HG03571 (cell line): ENCODE results near the gene RASGRP2.
"Not testable (repeated sequence)": the region's sequence is repeated elsewhere in the genome, so short reads cannot be mapped to it uniquely, and the experiment has no call there.

Source experiments
- ATAC-seq: cut with Tn5 transposase; IDR thresholded peaks from one replicate; pipeline ENCODE4 v1.9.1; 2021; ENCODE audit not compliant: unreplicated experiment

Gene RASGRP2

DNA sequence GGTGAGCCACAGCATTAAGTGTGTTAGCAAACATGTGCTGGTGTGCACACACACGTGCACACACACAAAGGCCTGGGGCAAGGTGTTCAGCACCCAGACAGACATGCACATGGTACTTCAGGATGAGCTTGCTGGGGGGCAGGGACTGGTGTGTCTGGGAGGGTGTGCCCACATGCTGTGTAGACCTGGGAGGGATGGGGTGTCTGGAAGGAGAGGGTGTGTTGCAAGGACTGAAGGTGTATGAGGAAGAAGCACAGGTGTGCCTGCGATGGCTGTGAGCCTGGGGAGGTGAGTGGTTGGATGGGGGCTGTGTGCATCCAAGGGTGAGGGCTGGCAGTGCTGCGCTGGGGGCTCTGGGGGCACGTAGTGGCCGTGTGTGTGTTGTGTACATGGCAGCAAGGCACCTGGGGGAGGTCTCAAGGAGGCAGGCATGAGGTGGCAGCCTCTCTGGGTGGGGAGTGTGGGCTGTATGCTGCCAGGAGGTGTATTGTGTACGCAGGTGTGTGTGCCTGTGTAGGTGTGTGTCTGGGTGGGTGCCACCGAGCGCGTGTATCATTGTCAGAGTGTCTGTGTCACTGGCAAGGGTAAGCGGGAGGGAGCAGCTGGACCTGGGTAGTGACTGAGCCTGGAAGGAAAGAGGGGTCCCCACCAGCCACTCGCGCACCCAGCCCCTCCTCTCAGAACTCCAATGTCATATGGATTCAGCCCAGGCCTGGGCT, 23.1 kb downstream of the RASGRP2 start:
- ATAC-seq, result no peak

DNA sequence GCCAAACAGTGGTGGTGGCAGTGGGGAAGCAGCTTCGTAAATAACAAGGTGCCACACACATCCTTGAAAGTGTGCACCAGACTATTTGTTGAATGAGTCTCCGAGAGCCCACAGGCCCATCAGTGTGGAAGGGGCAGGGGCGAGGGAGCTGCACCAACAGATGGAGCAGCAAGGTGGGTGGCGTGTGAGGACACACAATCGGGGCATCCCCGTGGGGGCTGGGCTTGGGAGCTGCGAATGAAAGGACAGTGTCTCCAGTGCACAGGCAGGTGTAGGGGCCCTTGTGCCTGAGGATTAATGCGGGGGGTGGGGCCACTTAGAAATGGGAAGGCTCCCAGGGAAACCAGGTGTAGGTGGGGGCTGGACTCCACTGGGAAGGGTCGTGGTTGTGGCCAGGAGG, 23.8 kb downstream of the RASGRP2 start:
- no peak for ATAC-seq

DNA sequence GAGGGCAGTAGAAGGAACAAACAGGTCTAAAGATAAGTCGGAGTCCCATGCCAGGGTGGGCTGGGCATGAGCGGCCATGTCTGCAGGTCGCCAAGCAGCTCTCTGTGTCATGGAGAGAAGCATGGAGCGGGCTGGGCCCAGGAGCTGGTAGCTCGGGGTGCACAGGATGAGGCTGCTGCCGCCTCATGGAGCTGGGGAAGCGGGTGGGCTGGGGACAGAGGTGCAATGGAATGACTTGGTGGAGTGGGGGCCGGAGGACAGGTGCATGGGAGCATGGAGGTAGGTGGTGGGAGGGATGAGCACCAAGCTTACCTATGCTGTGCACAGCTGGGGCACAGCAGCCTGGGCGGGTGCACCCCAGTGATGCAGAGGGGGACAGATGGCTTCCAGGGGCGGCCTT, 24.5 kb downstream of the RASGRP2 start:
- no peak for ATAC-seq

DNA sequence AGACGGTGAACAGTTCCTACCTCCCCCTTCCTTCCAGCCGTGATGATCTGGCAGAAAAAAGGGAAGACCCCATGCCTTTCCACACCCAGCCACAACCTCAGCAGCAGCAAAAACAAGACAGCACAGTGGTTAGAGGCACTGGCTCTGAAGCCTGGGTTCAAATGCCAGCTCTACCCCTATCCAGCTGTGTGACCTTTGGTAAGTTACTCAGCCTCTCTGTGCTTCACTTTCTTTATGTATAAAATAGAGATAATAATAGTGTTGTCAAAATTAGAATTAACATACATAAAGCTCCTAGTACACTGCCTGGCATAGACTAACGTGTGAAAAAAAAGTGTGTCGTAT, 25.2 kb downstream of the RASGRP2 start:
- ATAC-seq, result no peak

DNA sequence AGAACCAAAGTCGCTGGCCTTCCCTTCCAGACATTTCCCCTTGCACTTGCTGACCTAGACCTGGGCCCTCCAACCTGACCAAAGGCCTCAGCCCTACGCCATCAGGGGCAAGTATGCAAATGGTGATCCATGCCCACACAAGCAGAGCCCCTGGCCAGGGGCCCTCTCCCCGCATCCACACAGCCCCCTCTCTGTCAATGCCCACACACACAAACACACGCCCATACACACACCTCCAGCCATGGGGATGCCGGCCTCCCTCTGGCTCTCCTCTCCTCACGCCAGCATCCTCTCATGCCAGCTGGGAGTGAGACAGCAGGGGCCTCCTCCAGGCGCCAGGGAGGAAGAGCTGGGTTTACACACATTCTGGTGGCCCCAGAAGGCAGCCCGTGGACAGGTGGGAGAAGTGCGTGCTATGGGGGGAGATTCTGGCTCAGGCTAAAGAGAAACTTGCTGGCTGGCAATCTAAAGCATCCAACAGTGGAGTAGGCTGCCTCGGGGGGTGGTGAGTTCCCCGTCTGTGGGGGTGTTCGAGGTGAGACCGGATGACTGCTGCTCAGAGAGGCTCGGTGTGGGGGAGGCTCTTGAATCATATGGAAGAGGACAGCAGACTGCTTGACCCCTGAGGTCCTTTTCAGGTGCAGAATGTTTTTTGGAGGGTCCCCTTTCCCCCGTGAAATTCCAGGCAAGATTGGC, 25.7 kb downstream of the RASGRP2 start:
- no peak for ATAC-seq

DNA sequence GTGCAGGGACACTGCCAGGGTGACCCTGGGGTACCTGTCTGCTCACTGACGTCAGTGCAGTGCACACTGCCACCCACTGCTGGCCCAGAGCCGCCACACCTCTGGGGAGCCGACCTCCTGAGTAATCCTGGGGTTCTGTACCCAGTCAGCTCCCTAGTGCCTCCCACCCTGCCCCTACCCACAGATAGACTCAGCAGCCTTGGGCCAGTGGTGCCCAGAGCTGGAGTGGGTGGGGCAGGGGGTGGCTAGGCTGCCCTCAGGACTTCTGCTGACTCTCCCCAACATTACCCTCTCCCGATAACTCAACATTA, 26.7 kb downstream of the RASGRP2 start:
- no peak for ATAC-seq

DNA sequence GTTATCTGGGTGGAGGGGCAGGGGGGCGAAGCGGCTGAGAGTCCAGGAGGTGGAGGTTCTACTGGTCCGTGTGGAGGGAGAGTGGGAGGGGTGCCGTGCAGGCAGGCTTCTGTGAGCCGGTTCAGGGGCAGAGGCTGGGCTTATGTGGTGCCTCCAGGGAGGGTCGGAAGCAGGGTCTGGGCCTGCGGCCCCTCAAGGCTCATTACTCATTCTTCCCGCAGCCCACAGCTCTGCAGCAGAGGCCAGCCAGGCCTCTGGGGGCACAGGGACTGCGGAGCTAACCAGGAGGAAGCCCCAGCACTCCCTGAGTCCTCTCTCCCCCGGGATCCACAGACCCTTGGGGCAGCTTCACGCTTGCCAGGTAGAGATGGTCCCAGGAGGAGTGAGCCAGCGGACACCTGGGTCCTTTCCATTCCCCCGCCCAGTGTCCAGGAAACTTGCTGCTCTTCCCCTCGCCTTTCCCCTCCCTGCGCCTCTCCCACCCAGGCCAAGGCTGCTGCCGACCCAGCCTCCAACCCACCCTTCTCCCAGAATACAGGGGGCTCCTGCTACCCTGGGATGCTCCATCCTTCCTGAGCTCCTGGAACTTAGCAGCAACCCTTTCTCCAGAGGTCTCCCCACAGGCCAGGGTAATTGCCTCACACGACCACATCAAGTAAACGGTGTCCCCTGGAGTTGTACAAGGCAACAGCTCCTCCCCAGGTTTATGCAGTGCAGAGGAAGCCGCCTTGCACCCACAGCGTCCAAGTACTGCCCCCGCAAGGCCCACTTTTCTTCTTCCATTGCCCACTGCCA, 27.3 kb downstream of the RASGRP2 start:
- no peak for ATAC-seq

DNA sequence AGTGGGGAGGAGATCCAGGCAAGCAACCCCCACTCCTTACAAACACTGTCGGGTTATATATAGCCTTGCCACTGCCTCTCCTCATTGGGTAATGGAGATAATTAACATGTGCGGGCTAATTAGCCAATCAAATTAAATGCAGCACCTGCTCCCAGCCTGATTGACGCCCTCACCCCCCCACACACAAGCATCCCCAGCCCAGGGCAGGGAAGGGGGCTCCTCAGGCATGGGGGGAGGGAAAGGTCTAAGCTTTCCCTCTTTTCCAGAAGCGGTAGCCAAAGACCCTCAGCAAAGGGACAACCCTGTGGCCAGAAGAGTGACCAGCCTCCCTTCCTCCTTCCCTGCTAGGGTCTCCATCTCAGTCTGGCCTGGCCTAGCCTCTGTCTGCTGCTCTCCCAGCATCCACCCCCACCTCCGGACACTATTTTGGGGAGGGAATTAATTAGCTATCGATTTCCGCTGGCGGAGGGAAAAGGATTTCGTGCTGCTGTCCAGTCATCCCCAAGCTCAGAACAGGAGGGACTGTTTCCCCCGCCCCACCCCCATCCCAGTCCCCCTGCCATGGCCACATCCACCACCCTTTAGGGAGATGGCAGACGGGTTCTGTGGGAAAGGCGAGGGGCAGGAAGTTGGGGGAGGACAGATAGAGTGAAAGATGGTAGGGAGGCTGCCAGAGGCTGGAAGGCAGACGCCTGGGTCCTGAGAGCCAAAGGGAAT, 28.0 kb downstream of the RASGRP2 start:
- ATAC-seq, result no peak

DNA sequence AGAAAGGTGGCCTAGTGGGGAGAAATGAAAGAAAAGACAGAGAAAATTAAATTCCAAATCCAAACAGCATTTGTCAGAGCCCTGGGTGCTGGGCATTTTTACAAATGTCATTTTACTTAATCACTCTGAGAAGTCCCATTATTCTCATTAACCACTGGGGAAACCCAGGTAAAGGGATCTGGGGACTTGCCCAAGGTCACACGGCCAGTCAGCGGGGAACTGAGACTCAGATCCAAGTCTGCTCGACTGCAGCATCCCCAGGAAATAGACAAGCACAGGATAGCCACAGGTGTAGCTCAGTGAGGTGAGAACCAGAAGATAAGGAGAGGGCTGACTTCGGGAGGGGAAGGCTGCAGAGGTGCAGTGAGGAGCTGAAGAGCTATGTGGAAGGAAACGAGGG, 28.8 kb downstream of the RASGRP2 start:
- ATAC-seq, result no peak

DNA sequence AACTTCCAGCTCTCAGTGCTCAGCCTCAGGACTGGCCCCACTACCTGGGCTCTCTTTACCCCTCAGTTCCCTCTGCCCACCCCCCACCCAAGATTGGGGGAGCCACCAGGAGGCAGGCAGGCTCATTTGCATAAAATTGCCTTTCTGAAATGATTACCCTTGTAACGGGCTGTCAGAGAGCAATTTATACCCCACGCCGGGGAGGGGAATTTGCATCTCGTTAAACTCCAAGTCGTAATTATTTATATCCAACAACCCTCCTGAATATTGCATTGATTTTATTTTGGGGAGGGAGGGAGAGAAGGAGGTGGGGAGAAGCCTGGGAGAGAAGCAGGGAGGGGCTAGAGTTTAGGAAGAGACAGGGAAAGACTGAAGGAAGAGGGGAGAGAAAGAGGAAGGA, 29.3 kb downstream of the RASGRP2 start:
- ATAC-seq, result no peak

DNA sequence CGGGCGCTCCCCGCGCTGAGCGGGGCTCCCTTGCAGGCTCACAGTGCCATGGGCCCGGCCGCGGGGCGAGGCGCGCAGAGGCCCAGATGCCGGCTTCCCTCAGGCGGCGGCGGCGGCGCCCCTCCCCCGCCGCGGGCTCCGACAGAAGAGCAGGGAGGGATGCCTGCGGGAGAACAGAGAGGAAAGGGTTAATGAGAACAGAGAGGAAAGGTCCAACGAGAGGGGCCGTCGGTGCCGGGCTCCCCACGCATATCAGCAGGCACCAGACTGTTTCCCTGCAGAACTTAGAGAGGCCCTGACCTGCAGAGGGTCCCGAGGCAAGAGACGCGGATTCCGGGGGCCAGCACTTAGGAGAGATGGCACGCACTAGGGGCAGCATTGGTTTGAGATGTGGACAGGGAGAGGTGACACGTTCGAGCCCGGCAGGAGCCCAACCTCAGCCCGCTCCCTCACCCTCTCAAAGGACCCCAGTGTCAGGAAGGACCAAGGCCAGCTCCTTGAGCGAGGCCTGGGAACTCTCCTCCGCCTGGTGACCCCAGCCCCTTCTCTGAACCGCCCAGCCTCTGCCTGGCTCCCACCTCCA, 30.1 kb downstream of the RASGRP2 start:
- no peak for ATAC-seq

DNA sequence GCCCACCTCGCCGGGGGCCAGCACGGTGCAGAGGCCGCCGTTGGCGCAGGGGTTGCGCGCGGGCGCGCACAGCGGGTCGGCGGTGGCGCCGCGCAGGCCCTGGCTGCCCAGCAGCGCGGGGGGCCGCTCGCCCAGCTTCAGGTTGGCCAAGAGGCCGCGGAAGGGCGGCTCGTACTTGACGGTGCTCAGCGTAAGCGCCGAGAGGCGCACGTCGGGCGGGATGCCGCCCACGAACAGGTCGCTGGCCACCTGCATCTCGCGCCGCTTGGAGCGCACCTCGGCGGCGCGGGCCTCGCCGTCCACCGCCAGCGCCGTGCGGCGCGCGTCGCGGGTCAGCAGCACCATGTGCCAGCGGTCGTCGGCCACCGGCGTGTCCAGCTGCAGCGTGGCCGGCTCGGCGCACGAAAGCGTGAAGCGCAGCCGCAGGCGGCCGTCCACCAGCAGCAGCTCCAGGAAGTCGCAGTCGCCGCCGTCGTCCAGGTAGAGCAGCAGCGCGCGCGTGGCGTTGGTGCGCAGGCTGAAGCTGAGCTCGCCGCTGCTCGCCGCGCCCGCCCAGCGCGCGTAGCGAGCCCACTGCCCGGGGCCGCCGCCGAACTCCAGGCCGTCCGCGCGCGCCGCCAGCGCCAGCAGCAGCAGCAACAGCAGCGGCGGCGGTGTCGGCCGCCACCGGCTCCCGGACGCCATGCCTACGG, 30.8 kb downstream of the RASGRP2 start:
- no peak for ATAC-seq

DNA sequence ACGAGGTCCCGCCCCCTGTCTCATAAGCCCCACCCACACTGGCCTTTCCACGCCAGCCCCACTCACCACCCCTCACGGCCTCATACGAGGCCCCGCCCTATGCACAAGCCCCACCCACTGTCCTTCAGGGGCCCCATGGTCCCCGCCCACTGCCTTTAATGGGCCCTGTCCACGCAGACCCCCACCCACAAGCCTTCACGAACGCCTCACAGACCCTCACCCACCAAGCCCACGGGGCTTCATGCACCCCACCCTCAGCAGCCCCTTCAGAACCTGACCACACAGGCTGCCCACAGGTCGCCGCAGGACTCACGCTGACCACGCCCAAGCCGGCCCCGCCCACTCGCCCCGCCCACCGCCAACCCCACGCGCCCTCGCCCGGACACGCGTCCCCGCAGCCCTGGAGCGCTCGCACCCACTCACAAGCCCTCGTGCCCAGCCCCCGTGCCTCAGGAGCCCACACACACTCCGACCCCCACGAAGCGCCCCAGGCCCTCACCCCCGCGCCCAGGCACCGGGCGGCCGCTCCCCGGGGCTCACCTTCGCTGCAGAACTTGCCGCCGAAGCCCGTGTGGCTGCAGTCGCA, 31.4 kb downstream of the RASGRP2 start:
- ATAC-seq, result no peak

DNA sequence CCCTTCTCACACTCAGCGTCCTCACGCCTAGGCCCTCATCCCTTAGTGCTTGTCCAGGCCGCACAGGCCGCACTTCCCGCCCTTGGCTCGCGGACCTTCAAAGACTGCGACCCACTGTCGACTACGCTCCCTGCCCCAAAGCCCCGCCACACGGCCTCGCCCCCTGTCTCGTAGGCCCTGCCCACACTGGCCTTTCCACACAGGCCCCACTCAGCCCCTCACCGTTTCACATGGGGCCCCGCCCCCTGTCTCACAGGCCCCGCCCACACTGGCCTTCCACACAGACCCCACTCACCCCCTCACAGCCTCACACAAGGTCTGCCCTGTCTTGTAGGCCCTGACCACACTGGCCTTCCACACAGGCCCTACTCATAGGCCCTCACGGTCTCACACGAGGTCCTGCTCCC, 32.0 kb downstream of the RASGRP2 start:
- no peak for ATAC-seq

DNA sequence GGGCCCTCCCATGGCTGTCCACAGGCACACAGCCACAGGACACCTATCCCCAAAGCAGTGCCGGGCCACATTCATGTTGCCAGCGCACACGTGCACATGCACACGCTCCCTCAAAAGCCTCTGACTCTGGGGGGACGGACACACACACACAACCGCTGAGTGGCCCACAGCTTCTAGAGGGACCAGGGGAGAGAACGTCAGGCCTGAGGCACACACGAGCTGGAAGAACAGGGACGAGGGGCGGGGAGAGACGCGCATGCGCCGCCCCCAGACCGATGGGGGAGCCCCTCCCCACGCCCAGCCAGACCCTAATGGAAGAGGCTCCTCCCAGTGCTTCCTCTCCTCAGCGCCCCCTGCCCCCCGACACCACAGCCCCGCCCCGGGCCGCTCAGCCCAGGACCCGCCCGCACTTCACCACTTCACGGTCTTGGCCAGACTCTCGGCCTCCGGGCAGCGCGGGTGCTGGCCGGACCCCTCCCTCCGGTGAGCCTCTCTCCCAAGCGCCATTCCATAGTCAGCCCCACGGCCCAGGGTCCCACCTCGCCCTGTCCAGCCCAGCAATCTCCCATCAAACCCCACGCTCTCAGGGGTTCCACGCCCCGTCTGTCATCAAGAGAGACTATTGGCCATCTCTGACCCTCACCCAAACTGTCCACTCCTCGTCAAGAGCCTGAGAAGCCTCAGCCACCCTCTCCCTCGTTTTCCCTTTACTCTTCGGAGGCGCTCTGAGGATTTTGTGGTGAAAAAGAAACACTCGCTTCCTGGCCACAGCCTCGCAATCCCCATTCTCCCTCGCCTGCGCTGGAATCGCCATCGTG, 32.6 kb downstream of the RASGRP2 start:
- no peak for ATAC-seq

DNA sequence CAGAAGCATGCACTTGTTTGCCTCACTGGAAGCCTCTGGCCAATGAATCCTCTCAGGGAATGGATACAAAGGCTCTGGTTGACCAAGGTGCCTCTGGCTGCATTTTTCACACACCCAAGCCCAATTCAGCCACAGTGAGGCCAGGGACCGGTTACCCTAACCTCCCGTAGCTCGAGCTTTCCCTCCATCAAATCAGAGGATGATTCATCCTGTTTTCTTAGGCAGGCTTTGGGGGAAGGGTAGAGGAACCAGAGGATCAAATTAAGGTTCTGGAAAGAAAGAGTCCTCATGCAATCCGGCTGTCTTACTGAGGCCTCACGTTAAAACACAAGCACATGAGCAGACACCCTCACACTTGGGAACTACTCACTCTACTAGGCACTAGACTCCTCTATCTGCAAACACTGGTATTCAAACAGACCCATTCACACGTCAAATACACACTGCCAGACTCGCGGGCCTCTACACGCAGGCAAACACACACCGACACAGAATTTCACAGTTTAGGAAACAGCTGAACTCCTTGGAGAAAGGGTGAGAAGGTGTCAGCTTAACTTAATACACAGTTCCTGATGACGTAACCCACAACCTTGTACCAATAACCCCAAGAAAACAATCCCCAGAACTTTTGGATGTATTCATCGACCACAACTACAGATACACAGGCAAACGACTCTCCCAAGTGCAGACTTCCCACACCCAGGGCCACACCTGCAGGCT, 33.4 kb downstream of the RASGRP2 start:
- ATAC-seq, result no peak

DNA sequence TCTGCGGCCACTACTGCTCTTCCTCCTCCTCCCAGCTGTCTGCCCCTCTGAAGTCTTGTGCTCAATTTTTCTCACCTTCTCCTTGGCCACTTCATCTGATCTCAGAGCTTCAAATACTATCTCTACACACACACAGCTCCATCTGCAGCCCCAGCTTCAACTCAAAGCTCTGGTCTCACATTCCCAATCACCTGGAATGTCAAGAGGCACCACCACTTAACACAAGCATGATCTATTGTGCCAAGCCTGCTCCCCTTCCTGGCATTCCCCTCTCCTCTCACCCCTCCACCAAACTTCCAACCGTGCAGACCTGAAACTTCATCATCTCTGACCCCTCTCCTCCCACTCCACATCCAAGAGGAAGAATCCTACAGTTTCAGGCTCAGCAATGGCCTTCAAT, 38.4 kb downstream of the RASGRP2 start:
- no peak for ATAC-seq

DNA sequence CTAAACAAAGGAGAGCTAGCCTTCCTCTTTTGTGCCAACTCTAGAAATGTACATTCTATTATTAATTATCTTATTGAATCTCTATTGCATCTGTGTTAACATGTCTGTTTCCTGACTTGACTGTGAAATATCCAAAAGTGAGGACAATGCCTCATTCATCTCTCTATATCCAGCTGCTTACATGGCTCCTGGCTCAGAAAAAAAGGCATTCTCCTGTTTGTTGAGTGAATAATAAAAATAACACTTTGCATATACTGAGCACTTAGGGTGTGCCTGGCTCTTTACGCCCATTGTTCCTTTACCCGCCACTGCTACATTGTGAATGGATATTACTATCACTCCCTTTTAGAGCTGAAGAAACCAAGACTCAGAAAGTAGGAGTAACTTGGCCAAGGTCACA, 40.9 kb downstream of the RASGRP2 start:
- ATAC-seq, result no peak

DNA sequence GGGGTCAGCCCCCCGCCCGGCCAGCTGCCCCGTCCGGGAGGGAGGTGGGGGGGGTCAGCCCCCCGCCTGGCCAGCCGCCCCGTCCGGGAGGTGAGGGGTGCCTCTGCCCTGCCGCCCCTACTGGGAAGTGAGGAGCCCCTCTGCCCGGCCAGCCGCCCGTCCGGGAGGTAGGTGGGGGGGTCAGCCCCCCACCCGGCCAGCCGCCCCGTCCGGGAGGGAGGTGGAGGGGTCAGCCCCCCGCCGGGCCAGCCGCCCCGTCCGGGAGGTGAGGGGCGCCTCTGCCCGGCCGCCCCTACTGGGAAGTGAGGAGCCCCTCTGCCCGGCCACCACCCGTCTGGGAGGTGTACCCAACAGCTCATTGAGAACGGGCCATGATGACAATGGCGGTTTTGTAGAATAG, 42.0 kb downstream of the RASGRP2 start:
- not testable (repeated sequence) for ATAC-seq
